Loucy (cell line): ENCODE results near the gene JUP.

Source experiments
- EZH2phosphoT487 ChIP-seq: fragments of 200-600 bp; IDR thresholded peaks from 2 replicates; pipeline ENCODE4 v1.6.1; 2018; ENCODE audit warnings: antibody characterized with exemption, mild to moderate bottlenecking, moderate library complexity, borderline replicate concordance
- TF ChIP-seq, protein P1 (sequence below): fragments of 200-600 bp; sonication (generic); conservative IDR thresholded peaks from 2 replicates; pipeline ENCODE4 v1.5.1; 2014; ENCODE audit warnings: mild to moderate bottlenecking, antibody characterized with exemption, low read length

DNA sequence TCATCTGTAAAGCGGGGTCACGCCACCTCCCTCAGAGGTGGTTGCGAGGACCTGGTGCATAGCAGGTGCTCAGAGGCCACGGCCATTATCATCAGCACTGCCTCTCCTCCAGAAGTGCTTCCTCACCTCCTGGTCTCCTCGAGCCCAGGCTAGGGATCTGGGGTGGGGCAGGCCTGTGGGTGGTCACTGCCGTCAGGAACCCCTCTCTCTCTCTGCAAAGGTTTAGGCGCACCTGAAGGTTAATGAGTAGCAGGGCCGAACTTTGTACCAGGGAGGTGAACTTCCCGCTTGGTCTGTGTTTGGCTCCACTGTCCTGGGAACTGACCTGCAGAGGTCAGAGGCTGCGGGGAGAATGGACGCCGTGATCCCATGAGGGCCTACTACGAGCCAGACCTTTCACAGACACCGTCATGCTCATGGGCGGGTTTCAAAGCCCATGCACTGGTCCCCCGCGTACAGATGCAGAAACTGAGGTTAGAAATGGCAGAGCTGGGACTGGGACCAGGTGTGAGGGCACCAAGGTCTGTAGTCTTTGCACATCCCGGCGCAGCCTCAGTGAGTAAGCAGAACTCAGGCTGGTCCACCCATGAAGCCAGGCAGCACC is 13.8 kb downstream of the JUP start:
- TF ChIP-seq, protein P1, sequence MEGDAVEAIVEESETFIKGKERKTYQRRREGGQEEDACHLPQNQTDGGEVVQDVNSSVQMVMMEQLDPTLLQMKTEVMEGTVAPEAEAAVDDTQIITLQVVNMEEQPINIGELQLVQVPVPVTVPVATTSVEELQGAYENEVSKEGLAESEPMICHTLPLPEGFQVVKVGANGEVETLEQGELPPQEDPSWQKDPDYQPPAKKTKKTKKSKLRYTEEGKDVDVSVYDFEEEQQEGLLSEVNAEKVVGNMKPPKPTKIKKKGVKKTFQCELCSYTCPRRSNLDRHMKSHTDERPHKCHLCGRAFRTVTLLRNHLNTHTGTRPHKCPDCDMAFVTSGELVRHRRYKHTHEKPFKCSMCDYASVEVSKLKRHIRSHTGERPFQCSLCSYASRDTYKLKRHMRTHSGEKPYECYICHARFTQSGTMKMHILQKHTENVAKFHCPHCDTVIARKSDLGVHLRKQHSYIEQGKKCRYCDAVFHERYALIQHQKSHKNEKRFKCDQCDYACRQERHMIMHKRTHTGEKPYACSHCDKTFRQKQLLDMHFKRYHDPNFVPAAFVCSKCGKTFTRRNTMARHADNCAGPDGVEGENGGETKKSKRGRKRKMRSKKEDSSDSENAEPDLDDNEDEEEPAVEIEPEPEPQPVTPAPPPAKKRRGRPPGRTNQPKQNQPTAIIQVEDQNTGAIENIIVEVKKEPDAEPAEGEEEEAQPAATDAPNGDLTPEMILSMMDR, result no peak
- no peak for TF ChIP-seq EZH2phosphoT487
